ENCODE data around the gene LY6G6D. TPM values are rescaled to one million over a fixed set of nuclear protein-coding genes. Genes with fewer than 3 reads are reported as not detected.

Gene LY6G6D
- total and polyA plus RNA-seq, 2 of the 13 experiments (the other 11 are each of a cell fraction or from before 2014, with no cell fraction given), result not detected

DNA sequence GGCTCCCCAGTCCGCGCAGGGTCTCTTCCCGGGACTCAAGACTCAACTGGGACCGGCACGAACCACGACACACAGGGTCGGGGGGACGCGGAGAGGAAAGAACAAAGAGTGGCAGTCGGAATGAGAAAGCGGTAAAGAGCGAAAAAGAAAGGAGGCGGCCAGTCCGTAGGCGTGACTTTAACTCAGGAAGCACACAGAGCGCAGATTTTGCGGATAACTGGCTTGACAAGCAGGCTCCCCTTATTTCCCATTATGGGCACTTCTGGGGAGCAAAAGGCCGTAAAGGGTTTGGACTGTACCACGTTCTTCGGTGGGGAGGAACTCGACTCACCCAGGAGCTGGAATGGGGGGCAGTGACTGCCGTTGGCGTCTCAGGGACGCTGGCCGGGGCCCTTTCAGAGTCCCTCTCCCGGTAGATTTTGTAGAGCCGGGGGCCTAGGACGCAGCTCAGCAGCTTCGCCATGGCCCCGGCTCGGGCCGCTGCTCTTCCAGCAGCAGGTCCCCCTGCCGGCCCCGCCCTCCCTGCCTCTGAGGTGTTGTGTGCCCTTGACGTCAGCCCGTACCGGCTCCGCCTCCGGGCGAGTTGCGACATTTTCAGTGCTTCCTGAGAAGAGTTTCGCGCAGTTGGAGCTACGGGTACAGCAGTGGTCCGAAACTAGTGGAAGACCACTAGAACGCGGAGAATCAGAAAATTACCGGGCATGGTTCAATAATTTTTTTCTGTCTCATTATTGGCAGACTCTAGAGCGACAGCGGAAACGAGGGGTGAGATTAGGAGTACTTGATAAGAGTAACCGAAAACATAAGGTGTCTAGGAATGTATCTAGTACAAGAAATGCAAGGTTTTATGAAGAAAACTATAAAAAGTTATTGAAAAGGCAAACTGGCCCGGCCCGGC, 12.1 kb upstream of the LY6G6D start, which contains the start of gene ABHD16A (continued):
- TF ChIP-seq ZMAT3 (CRISPR knock-in tag; conservative IDR thresholded peaks at IDR 0.05) (peak; percentile 50; the same call in 1 of the 2 replicates), POLR2AphosphoS5 (IDR thresholded peaks at IDR 0.05; ENCODE audit: low read depth, low read length) (peak; percentile 92), ATF1 (CRISPR knock-in tag; IDR thresholded peaks at IDR 0.05) (peak; percentile 87), MTF1 (CRISPR knock-in tag; IDR thresholded peaks at IDR 0.05) (no peak), TARDBP (CRISPR knock-in tag; IDR thresholded peaks at IDR 0.05) (peak; percentile 99), KDM4B (CRISPR knock-in tag; IDR thresholded peaks at IDR 0.05) (peak; percentile 28; the same call in 1 of the 2 replicates), SIN3A (IDR thresholded peaks at IDR 0.05; ENCODE audit: borderline replicate concordance, low read depth, low read length) (peak; percentile 77; the same call in 1 of the 2 replicates), ZNF737 (CRISPR knock-in tag; IDR thresholded peaks at IDR 0.05; ENCODE audit: borderline replicate concordance) (no peak; the same call in 1 of the 2 replicates), SP2 (CRISPR knock-in tag; IDR thresholded peaks at IDR 0.05) (no peak), ZBTB1 (CRISPR knock-in tag; IDR thresholded peaks at IDR 0.05; ENCODE audit: borderline replicate concordance) (no peak), MXD4 (CRISPR knock-in tag; IDR thresholded peaks at IDR 0.05) (peak; percentile 72; the same call in 1 of the 2 replicates), RARG (CRISPR knock-in tag; IDR thresholded peaks at IDR 0.05; ENCODE audit: low read depth) (no peak), ZNF33A (CRISPR knock-in tag; IDR thresholded peaks at IDR 0.05; ENCODE audit: borderline replicate concordance) (0 out of 2 replicates have a peak, but pooled peaks have one; percentile 58), ZNF367 (CRISPR knock-in tag; IDR thresholded peaks at IDR 0.05; ENCODE audit: borderline replicate concordance) (no peak), MED1 (CRISPR knock-in tag; IDR thresholded peaks at IDR 0.05) (peak; percentile 82)
- TF ChIP-seq, protein P1, sequence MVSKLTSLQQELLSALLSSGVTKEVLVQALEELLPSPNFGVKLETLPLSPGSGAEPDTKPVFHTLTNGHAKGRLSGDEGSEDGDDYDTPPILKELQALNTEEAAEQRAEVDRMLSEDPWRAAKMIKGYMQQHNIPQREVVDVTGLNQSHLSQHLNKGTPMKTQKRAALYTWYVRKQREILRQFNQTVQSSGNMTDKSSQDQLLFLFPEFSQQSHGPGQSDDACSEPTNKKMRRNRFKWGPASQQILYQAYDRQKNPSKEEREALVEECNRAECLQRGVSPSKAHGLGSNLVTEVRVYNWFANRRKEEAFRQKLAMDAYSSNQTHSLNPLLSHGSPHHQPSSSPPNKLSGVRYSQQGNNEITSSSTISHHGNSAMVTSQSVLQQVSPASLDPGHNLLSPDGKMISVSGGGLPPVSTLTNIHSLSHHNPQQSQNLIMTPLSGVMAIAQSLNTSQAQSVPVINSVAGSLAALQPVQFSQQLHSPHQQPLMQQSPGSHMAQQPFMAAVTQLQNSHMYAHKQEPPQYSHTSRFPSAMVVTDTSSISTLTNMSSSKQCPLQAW (CRISPR knock-in tag; IDR thresholded peaks at IDR 0.05), result peak; percentile 93
- TF ChIP-seq, protein P2, sequence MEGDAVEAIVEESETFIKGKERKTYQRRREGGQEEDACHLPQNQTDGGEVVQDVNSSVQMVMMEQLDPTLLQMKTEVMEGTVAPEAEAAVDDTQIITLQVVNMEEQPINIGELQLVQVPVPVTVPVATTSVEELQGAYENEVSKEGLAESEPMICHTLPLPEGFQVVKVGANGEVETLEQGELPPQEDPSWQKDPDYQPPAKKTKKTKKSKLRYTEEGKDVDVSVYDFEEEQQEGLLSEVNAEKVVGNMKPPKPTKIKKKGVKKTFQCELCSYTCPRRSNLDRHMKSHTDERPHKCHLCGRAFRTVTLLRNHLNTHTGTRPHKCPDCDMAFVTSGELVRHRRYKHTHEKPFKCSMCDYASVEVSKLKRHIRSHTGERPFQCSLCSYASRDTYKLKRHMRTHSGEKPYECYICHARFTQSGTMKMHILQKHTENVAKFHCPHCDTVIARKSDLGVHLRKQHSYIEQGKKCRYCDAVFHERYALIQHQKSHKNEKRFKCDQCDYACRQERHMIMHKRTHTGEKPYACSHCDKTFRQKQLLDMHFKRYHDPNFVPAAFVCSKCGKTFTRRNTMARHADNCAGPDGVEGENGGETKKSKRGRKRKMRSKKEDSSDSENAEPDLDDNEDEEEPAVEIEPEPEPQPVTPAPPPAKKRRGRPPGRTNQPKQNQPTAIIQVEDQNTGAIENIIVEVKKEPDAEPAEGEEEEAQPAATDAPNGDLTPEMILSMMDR (CRISPR knock-in tag; IDR thresholded peaks at IDR 0.05), result peak; percentile 33
- TF ChIP-seq, protein P3, sequence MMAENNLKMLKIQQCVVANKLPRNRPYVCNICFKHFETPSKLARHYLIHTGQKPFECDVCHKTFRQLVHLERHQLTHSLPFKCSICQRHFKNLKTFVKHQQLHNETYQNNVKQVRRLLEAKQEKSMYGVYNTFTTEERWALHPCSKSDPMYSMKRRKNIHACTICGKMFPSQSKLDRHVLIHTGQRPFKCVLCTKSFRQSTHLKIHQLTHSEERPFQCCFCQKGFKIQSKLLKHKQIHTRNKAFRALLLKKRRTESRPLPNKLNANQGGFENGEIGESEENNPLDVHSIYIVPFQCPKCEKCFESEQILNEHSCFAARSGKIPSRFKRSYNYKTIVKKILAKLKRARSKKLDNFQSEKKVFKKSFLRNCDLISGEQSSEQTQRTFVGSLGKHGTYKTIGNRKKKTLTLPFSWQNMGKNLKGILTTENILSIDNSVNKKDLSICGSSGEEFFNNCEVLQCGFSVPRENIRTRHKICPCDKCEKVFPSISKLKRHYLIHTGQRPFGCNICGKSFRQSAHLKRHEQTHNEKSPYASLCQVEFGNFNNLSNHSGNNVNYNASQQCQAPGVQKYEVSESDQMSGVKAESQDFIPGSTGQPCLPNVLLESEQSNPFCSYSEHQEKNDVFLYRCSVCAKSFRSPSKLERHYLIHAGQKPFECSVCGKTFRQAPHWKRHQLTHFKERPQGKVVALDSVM (CRISPR knock-in tag; IDR thresholded peaks at IDR 0.05), result peak; percentile 37; the same call in 1 of the 2 replicates
- TF ChIP-seq, protein P4, sequence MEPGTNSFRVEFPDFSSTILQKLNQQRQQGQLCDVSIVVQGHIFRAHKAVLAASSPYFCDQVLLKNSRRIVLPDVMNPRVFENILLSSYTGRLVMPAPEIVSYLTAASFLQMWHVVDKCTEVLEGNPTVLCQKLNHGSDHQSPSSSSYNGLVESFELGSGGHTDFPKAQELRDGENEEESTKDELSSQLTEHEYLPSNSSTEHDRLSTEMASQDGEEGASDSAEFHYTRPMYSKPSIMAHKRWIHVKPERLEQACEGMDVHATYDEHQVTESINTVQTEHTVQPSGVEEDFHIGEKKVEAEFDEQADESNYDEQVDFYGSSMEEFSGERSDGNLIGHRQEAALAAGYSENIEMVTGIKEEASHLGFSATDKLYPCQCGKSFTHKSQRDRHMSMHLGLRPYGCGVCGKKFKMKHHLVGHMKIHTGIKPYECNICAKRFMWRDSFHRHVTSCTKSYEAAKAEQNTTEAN (CRISPR knock-in tag; conservative IDR thresholded peaks at IDR 0.05), result no peak
- TF ChIP-seq, protein P5, sequence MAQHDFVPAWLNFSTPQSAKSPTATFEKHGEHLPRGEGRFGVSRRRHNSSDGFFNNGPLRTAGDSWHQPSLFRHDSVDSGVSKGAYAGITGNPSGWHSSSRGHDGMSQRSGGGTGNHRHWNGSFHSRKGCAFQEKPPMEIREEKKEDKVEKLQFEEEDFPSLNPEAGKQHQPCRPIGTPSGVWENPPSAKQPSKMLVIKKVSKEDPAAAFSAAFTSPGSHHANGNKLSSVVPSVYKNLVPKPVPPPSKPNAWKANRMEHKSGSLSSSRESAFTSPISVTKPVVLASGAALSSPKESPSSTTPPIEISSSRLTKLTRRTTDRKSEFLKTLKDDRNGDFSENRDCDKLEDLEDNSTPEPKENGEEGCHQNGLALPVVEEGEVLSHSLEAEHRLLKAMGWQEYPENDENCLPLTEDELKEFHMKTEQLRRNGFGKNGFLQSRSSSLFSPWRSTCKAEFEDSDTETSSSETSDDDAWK (CRISPR knock-in tag; IDR thresholded peaks at IDR 0.05), result no peak
- TF ChIP-seq, protein P6, sequence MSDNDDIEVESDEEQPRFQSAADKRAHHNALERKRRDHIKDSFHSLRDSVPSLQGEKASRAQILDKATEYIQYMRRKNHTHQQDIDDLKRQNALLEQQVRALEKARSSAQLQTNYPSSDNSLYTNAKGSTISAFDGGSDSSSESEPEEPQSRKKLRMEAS (IDR thresholded peaks at IDR 0.05), result peak; percentile 41

Measured in HepG2 (cell line).